SW 1271 (cell line): ENCODE data around the gene ARHGAP28.

ENCODE experiments used
- DNase-seq, 2 experiments: peaks; one replicate each; lab custom pipeline; 2025; lab: John Stamatoyannopoulos, UW

Gene ARHGAP28

GRCh38 chr18:6874315-6874714 lies 144.8 kb downstream of the ARHGAP28 start:
- DNase-seq, result no peak

GRCh38 chr18:6875749-6876148 lies 146.2 kb downstream of the ARHGAP28 start:
- DNase-seq, result no peak

DNA sequence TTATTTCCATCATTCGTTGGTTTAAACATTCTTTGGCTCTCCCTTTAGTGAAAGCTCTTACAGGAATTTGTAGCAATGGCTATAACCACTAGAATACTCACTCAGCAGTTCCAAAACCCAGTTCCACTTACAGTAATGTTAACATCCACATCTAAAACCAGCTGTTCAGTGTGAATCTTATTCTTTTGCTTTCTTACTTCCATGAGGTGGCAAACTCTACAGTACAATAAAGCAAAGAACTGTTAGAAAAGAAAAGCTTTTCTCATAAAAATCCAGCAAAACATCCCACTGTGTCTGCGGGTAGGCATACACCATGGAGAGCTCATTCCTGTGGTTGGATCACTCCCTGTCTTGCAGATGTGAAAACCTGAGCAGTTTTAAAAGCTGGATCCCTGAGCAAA lies 147.1 kb downstream of the ARHGAP28 start:
- DNase-seq, result no peak

DNA sequence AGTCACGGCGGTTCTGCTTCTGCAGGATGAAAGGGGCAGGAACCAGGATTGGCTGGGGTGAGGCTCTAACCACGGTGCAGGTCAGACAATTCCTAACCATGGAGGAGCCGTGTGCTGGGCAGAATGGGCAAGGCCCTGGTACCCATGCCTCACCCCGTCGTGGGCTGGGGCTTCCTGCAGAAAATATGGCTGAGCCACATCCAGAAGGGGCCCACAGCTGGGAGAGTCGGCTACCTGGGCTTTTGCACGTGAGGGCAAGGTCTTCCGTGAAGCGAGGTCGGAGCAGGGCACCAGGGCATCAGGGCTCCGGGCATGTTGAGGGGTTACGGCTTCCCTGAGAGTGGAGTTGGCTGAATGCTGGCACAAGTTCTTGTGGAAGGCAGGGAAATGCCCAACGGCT lies 147.8 kb downstream of the ARHGAP28 start:
- DNase-seq, result no peak

GRCh38 chr18:6878556-6879297 lies 149.2 kb downstream of the ARHGAP28 start:
- no peak for DNase-seq

- no peak for DNase-seq
Measured at GRCh38 chr18:6879508-6880195, 150.1 kb downstream of the ARHGAP28 start.

DNA sequence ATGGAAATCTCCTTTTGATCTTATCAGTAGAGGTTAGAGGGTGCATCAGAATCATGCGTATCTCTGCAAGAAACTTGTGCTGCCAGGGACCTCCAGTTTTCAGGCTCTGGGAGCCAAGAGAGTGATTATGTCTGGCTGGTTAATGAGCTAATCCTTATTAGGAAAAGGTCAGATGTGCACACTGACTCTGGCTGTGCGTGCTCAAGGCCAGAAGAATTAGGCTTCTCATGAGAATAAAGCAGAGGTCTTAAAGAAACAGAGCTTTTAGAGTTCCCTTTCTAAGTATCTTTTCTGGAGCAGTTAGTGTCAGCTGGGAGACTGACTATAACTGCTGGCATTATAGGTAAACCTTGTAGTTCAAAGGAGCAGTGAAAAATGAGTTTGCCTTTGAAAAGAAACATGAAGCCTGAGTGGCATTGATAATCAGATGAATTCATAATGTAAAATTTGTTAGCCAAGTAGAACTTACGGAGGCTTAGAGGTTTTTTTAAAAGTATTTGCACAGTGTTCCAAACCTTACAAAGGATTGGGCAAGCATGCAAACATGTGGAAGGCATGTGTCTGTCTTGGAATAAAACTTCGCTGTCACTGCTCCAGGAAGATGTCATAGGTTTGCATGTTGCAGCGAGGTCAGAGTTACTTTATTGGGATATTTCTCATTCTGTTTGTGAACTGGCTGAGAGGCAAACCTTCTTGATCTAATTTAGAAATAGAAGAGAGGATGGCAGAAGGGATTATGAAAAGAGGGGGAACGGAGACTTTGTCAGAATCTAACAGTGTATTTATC lies 151.7 kb downstream of the ARHGAP28 start:
- no peak for DNase-seq

- no peak for DNase-seq
Measured at GRCh38 chr18:6882401-6882800, 152.9 kb downstream of the ARHGAP28 start.

GRCh38 chr18:6885006-6885481 lies 155.5 kb downstream of the ARHGAP28 start:
- no peak for DNase-seq

GRCh38 chr18:6885992-6886796 lies 156.7 kb downstream of the ARHGAP28 start:
- peak in 1 of 2 experiments; percentile 5 for DNase-seq

GRCh38 chr18:6886797-6887330 lies 157.3 kb downstream of the ARHGAP28 start:
- DNase-seq, result no peak

- DNase-seq, result no peak
Measured at GRCh38 chr18:6891788-6892187, 162.3 kb downstream of the ARHGAP28 start.

DNA sequence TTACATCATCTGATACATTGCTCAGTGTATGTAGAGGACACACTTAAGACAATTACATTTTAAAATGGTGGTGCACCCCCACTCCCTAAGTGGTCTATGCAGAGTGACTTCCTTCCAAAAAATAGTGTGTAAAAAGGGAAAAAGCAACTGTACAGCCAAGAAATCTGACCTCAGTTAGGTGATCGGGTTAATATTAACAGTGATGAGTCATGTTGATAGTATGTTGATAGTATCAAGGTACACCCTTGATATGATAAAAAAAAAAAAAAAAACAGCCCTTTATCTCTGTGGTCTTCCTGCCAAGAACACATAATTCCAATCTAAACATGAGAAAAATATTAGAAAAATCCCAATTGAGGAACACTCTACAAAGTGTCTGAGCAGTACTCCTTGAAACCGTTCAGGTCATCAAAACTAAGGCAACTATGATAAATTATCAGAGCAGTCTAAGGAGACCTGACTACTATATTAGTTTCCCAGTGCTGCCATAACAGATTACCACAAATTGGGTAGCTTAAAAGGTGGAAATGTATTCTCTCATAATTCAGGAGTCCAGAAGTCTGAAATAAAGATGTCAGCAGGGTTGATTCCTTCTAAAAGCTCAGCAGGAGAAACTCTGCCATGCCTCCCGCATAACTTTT lies 171.9 kb downstream of the ARHGAP28 start:
- no peak for DNase-seq

- no peak for DNase-seq
Measured at GRCh38 chr18:6917072-6917471, 187.6 kb downstream of the ARHGAP28 start.

- DNase-seq, result peak; percentile 1 to 42
Measured at GRCh38 chr18:6920099-6920955, 190.8 kb downstream of the ARHGAP28 start.

DNA sequence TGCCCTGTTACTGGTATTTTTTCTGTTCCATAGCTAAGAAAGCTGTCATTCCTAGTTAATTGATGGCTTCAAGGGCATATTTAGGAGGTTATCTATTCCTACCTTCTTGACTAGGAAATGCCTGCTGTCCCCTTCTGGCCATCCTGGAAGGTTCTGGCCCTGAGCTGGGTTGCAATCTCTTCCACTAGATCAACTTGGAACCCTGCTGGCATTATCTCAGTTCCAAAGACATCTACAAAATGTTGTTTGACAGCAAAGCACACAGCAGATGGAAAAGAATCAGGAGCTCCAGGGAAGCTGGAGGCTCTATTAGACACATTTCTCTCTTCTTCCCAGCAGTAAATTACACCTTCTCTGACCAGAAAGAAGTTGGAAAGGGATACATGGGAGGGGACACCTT lies 192.1 kb downstream of the ARHGAP28 start:
- DNase-seq, result no peak

DNA sequence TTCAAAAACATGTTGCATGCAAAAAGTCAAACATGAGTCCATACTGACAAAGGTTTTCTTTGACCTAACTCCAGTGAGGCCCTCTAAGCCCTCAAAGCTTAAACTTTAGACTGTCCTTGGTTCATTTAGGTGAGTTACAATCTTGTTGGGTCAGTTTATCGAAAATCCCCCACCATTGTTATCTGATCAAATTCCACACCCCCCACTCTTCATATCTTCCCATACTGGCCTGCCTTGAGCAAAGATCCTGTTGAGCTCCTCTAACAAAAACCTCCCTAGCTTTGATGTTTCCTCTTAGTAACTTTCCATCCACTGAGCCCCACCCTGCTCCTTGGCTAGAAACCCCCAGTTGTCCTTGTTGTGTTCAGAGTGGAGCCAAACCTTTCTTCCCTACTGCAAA lies 193.7 kb downstream of the ARHGAP28 start:
- no peak for DNase-seq

DNA sequence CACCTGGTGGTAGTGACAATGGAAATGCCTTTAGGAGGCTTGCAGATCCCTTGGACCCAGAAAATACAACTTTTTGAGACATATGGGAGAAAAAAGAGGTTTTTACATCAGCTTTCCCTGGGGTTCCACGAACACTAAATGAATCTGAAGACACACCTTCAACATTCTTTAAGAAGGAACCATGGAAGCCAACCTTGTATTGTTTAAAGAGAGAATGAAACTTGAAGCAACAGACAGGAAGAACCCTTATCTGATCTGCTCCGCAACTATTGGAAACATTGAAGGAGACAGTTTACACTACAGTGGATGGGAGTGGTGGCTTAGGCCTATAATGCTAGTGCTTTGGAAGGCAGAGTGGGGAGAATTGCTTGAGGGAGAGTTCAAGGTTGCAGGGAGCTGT lies 197.6 kb downstream of the ARHGAP28 start:
- DNase-seq, result no peak

- DNase-seq, result no peak
Measured at GRCh38 chr18:6928359-6928758, 198.8 kb downstream of the ARHGAP28 start.
